K562 (cell line): ENCODE results near the gene PACSIN1. TPM values are rescaled to one million over a fixed set of nuclear protein-coding genes. Genes with fewer than 3 reads are reported as not detected.

ENCODE experiments used
- BCOR ChIP-seq: fragments of 450-650 bp; IDR thresholded peaks from 2 replicates; pipeline ENCODE4 v1.6.1; 2016
- DEAF1 ChIP-seq: fragments of 450-650 bp; formaldehyde crosslinking; IDR thresholded peaks from 2 replicates; pipeline ENCODE4 v1.4.0; 2020; ENCODE audit warnings: mild to moderate bottlenecking, moderate library complexity
- KHSRP ChIP-seq: fragments of 450-650 bp; IDR thresholded peaks from 2 replicates; pipeline ENCODE4 v1.6.1; 2017
- NR0B1 ChIP-seq: fragments of 450-650 bp; IDR thresholded peaks from one replicate; pipeline ENCODE4 v1.6.1; 2018; ENCODE audit warnings: mild to moderate bottlenecking, moderate library complexity; ENCODE audit not compliant: partially characterized antibody
- NR1H2 ChIP-seq: sonication (generic); formaldehyde crosslinking; IDR thresholded peaks from 2 replicates; pipeline ENCODE4 v1.4.0; 2020; ENCODE audit warnings: mild to moderate bottlenecking, missing genetic modification reagents
- PYGO2 ChIP-seq: fragments of 450-650 bp; IDR thresholded peaks from 2 replicates; pipeline ENCODE4 v1.6.1; 2016; ENCODE audit warnings: mild to moderate bottlenecking, missing genetic modification characterization, moderate library complexity, missing compliant biosample characterization
- RBM22 ChIP-seq: fragments of 200-400 bp; formaldehyde crosslinking; IDR thresholded peaks from 2 replicates; pipeline ENCODE4 v1.6.1; 2018; ENCODE audit warnings: low read length, low read depth; ENCODE audit not compliant: poor library complexity, severe bottlenecking
- RUNX1 ChIP-seq: sonication (generic); IDR thresholded peaks from 2 replicates; pipeline ENCODE4 v1.6.1; 2016; ENCODE audit warnings: antibody characterized with exemption, low read depth
- SAFB2 ChIP-seq: fragments of 200-400 bp; formaldehyde crosslinking; IDR thresholded peaks from 2 replicates; pipeline ENCODE4 v1.6.1; 2018; ENCODE audit warnings: borderline replicate concordance, low read length, low read depth, moderate library complexity; ENCODE audit not compliant: severe bottlenecking
- SIX5 ChIP-seq, 2 experiments: IDR thresholded peaks; 2 replicates each; pipeline ENCODE4 v1.6.1; 2011; ENCODE audit warnings: low read length in 2 of 2, borderline replicate concordance in 1 of 2, low read depth in 1 of 2, mild to moderate bottlenecking in 1 of 2, moderate library complexity in 1 of 2; ENCODE audit not compliant: insufficient read depth in 1 of 2
- SMARCE1 ChIP-seq: fragments of 450-650 bp; IDR thresholded peaks from 2 replicates; pipeline ENCODE4 v1.7.1; 2016; ENCODE audit warnings: mild to moderate bottlenecking
- SRSF3 ChIP-seq: fragments of 200-400 bp; formaldehyde crosslinking; IDR thresholded peaks from 2 replicates; pipeline ENCODE4 v1.6.1; 2016; ENCODE audit warnings: mild to moderate bottlenecking, low read length, moderate library complexity; ENCODE audit not compliant: insufficient read depth
- U2AF2 ChIP-seq: fragments of 200-400 bp; formaldehyde crosslinking; optimal IDR thresholded peaks from 2 replicates; pipeline ENCODE3; 2017; ENCODE audit warnings: low read depth, mild to moderate bottlenecking, low read length
- ZNF76 ChIP-seq: fragments of 250-450 bp; sonication (Bioruptor Pico); IDR thresholded peaks from 2 replicates; pipeline ENCODE4 v1.4.0; 2020; ENCODE audit warnings: mild to moderate bottlenecking, moderate library complexity, borderline replicate concordance
- polyA plus RNA-seq, 8 experiments: library from polyadenylated mRNA; depleted of rRNA in 4 of 8; stranded (reverse) in 5 of 8; unstranded in 3 of 8; fragments of >200 nt; fragmentation: Nextera tagmentation in 2 of 8; fragmentation: Illumina TruSeq in 1 of 8; extraction: Ambion mirVana in 2 of 8; extraction: Trizol in 1 of 8; gene quantifications; 2 replicates each; pipeline versions ENCODE4 v1.2.1 to v1.2.3, GENCODE V29; 2011 to 2014; ENCODE audit warnings: inconsistent platforms in 1 of 8, missing spikeins in 1 of 8
- total RNA-seq, 7 experiments: library from RNA; depleted of rRNA in 6 of 7; stranded (reverse); fragments of >200 nt in 6 of 7; fragmentation: Illumina TruSeq in 2 of 7; extraction: Trizol in 2 of 7; gene quantifications; 2 replicates each; pipeline versions ENCODE4 v1.2.1 to v1.2.3, GENCODE V29; 2011 to 2021; ENCODE audit warnings: low replicate concordance in 1 of 7
- TF ChIP-seq, protein P1 (sequence below): fragments of 250-450 bp; sonication (Bioruptor Pico); IDR thresholded peaks from 2 replicates; pipeline ENCODE4 v1.5.0; 2021
- TF ChIP-seq, protein P2 (sequence below): sonication (generic); formaldehyde crosslinking; IDR thresholded peaks from 2 replicates; pipeline ENCODE4 v1.8.0; 2022; ENCODE audit warnings: missing genetic modification reagents, mild to moderate bottlenecking, borderline replicate concordance
- TF ChIP-seq, protein P3 (sequence below), 2 experiments: fragments of 450-650 bp in 1 of 2; sonication (generic) in 1 of 2; formaldehyde crosslinking; conservative IDR thresholded peaks; 2 replicates each; pipeline versions ENCODE4 v1.4.0 to v1.8.1; 2020 to 2022; ENCODE audit warnings: mild to moderate bottlenecking in 1 of 2, missing genetic modification reagents in 1 of 2
- TF ChIP-seq, protein P4 (sequence below): sonication (generic); formaldehyde crosslinking; IDR thresholded peaks from 2 replicates; pipeline ENCODE4 v1.8.0; 2022; ENCODE audit warnings: missing genetic modification reagents, mild to moderate bottlenecking, moderate library complexity, borderline replicate concordance

Gene PACSIN1
- total and polyA plus RNA-seq, 9 of the 15 experiments (the other 6 are each of a cell fraction or from before 2014, with no cell fraction given): 0.01 to 1.7 (median 0.45) TPM

GRCh38 chr6:34573567-34574183 lies 107.8 kb downstream of the PACSIN1 start (continued):
- TF ChIP-seq, protein P1, sequence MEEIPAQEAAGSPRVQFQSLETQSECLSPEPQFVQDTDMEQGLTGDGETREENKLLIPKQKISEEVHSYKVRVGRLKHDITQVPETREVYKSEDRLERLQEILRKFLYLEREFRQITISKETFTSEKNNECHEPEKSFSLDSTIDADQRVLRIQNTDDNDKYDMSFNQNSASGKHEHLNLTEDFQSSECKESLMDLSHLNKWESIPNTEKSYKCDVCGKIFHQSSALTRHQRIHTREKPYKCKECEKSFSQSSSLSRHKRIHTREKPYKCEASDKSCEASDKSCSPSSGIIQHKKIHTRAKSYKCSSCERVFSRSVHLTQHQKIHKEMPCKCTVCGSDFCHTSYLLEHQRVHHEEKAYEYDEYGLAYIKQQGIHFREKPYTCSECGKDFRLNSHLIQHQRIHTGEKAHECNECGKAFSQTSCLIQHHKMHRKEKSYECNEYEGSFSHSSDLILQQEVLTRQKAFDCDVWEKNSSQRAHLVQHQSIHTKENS (CRISPR knock-in tag): no peak
- no peak for TF ChIP-seq PYGO2 (tag)
- no peak for TF ChIP-seq KHSRP
- no peak for TF ChIP-seq ZNF76
- TF ChIP-seq DEAF1 (CRISPR knock-in tag): no peak
- TF ChIP-seq SMARCE1: no peak
- TF ChIP-seq, protein P2, sequence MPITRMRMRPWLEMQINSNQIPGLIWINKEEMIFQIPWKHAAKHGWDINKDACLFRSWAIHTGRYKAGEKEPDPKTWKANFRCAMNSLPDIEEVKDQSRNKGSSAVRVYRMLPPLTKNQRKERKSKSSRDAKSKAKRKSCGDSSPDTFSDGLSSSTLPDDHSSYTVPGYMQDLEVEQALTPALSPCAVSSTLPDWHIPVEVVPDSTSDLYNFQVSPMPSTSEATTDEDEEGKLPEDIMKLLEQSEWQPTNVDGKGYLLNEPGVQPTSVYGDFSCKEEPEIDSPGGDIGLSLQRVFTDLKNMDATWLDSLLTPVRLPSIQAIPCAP (CRISPR knock-in tag): no peak
- peak; percentile 29; the same call in 1 of the 2 replicates for TF ChIP-seq BCOR
- TF ChIP-seq NR0B1: no peak
- no peak for TF ChIP-seq SRSF3
- TF ChIP-seq SIX5 (IDR thresholded peaks at IDR 0.05; ENCODE audit: borderline replicate concordance in 1 of 2, insufficient read depth in 1 of 2, low read depth in 1 of 2, low read length in 2 of 2): no peak
- TF ChIP-seq RBM22: no peak
- no peak for TF ChIP-seq NR1H2
- TF ChIP-seq SAFB2: no peak
- no peak for TF ChIP-seq U2AF2
- no peak for TF ChIP-seq RUNX1
- TF ChIP-seq, protein P3, sequence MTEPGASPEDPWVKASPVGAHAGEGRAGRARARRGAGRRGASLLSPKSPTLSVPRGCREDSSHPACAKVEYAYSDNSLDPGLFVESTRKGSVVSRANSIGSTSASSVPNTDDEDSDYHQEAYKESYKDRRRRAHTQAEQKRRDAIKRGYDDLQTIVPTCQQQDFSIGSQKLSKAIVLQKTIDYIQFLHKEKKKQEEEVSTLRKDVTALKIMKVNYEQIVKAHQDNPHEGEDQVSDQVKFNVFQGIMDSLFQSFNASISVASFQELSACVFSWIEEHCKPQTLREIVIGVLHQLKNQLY (CRISPR knock-in tag; conservative IDR thresholded peaks at IDR 0.05): no peak
- TF ChIP-seq, protein P4, sequence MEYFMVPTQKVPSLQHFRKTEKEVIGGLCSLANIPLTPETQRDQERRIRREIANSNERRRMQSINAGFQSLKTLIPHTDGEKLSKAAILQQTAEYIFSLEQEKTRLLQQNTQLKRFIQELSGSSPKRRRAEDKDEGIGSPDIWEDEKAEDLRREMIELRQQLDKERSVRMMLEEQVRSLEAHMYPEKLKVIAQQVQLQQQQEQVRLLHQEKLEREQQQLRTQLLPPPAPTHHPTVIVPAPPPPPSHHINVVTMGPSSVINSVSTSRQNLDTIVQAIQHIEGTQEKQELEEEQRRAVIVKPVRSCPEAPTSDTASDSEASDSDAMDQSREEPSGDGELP (CRISPR knock-in tag): peak; percentile 18; the same call in 1 of the 2 replicates
